ENCODE data around the gene SPATA3. TPM values are rescaled to one million over a fixed set of nuclear protein-coding genes. Genes with fewer than 3 reads are reported as not detected.

Gene SPATA3
- total and polyA plus RNA-seq, 2 of the 13 experiments (the other 11 are each of a cell fraction or from before 2014, with no cell fraction given) = not detected

GRCh38 chr2:231041061-231041689 is 45.3 kb downstream of the SPATA3 start (continued):
- TF ChIP-seq ZNF451 (CRISPR knock-in tag; IDR thresholded peaks at IDR 0.05) (no peak), MLLT10 (CRISPR knock-in tag; IDR thresholded peaks at IDR 0.05) (no peak), SRY (CRISPR knock-in tag; IDR thresholded peaks at IDR 0.05) (no peak), ZNF3 (CRISPR knock-in tag; IDR thresholded peaks at IDR 0.05) (no peak), NFKBIZ (CRISPR knock-in tag; IDR thresholded peaks at IDR 0.05) (no peak), HMGXB4 (CRISPR knock-in tag; IDR thresholded peaks at IDR 0.05; ENCODE audit: borderline replicate concordance in 1 of 2, low read depth in 1 of 2) (no peak), HDAC1 (CRISPR knock-in tag; IDR thresholded peaks at IDR 0.05) (no peak), ZNF263 (CRISPR knock-in tag; IDR thresholded peaks at IDR 0.05) (peak; percentile 96), ZNF552 (CRISPR knock-in tag; IDR thresholded peaks at IDR 0.05; ENCODE audit: borderline replicate concordance) (no peak), DNMT3B (CRISPR knock-in tag; conservative IDR thresholded peaks at IDR 0.05) (no peak), ATM (IDR thresholded peaks at IDR 0.05; ENCODE audit: borderline replicate concordance) (no peak), PAWR (CRISPR knock-in tag; IDR thresholded peaks at IDR 0.05; ENCODE audit: borderline replicate concordance) (no peak), ZSCAN12 (CRISPR knock-in tag; IDR thresholded peaks at IDR 0.05) (no peak), NR2F2 (IDR thresholded peaks at IDR 0.05; ENCODE audit: borderline replicate concordance, low read depth) (no peak), BRF2 (CRISPR knock-in tag; IDR thresholded peaks at IDR 0.05) (no peak), SAFB2 (CRISPR knock-in tag; IDR thresholded peaks at IDR 0.05; ENCODE audit: borderline replicate concordance, low read depth) (no peak), ZNF572 (CRISPR knock-in tag; IDR thresholded peaks at IDR 0.05) (0 out of 2 replicates have a peak, but pooled peaks have one; percentile 40), SP1 (IDR thresholded peaks at IDR 0.05) (no peak), SP1 (CRISPR knock-in tag; IDR thresholded peaks at IDR 0.05) (no peak), JUND (CRISPR knock-in tag; IDR thresholded peaks at IDR 0.05) (no peak), ARNTL (CRISPR knock-in tag; IDR thresholded peaks at IDR 0.05) (no peak)
- TF ChIP-seq, protein P1, sequence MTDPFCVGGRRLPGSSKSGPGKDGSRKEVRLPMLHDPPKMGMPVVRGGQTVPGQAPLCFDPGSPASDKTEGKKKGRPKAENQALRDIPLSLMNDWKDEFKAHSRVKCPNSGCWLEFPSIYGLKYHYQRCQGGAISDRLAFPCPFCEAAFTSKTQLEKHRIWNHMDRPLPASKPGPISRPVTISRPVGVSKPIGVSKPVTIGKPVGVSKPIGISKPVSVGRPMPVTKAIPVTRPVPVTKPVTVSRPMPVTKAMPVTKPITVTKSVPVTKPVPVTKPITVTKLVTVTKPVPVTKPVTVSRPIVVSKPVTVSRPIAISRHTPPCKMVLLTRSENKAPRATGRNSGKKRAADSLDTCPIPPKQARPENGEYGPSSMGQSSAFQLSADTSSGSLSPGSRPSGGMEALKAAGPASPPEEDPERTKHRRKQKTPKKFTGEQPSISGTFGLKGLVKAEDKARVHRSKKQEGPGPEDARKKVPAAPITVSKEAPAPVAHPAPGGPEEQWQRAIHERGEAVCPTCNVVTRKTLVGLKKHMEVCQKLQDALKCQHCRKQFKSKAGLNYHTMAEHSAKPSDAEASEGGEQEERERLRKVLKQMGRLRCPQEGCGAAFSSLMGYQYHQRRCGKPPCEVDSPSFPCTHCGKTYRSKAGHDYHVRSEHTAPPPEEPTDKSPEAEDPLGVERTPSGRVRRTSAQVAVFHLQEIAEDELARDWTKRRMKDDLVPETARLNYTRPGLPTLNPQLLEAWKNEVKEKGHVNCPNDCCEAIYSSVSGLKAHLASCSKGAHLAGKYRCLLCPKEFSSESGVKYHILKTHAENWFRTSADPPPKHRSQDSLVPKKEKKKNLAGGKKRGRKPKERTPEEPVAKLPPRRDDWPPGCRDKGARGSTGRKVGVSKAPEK (CRISPR knock-in tag; IDR thresholded peaks at IDR 0.05; ENCODE audit: borderline replicate concordance) = no peak
